ENCODE data around the gene HOXB7. TPM values are rescaled to one million over a fixed set of nuclear protein-coding genes. Genes with fewer than 3 reads are reported as not detected.

The HOXB7 gene
- total RNA-seq, 3 donors from 2014 or later: 10.9 to 29.1 (median 22.4) TPM

- DNase-seq (peak in 2 of 3 donors; percentile 55 to 65), ATAC-seq (no peak)
- Histone ChIP-seq H3K9me3 (no peaks in the 10 kb centered on the region), H3K4me3 (no peak overlapping the region), H3K4me1 (ENCODE audit: low read depth) (peaks cover 36% of the 10 kb centered on the region), H3K36me3 (ENCODE audit: low read depth) (no peaks in the 10 kb centered on the region)
- intact Hi-C loops (cut with DNase I, micrococcal nuclease): no loop called here
- no peak for TF ChIP-seq CTCF (IDR thresholded peaks at IDR 0.05)
Measured at GRCh38 chr17:48613862-48614694, 3.3 kb upstream of the HOXB7 start.

GRCh38 chr17:48612854-48613691 lies 2.3 kb upstream of the HOXB7 start:
- H3K9me3 ChIP-seq: no peaks in the 10 kb centered on the region
- peaks cover 34% of the 10 kb centered on the region for H3K4me1 ChIP-seq (ENCODE audit: low read depth)
- H3K36me3 ChIP-seq (ENCODE audit: low read depth): no peaks in the 10 kb centered on the region
- DNase-seq (peak in 2 of 3 donors; percentile 58 to 72), ATAC-seq (peak; percentile 29)
- H3K4me3 ChIP-seq: peak overlapping the region; percentile 3
- no peak for TF ChIP-seq CTCF (IDR thresholded peaks at IDR 0.05)
- intact Hi-C loops (cut with DNase I, micrococcal nuclease): no loop called here

GRCh38 chr17:48612456-48612853 lies 1.6 kb upstream of the HOXB7 start:
- no peak for ATAC-seq

DNA sequence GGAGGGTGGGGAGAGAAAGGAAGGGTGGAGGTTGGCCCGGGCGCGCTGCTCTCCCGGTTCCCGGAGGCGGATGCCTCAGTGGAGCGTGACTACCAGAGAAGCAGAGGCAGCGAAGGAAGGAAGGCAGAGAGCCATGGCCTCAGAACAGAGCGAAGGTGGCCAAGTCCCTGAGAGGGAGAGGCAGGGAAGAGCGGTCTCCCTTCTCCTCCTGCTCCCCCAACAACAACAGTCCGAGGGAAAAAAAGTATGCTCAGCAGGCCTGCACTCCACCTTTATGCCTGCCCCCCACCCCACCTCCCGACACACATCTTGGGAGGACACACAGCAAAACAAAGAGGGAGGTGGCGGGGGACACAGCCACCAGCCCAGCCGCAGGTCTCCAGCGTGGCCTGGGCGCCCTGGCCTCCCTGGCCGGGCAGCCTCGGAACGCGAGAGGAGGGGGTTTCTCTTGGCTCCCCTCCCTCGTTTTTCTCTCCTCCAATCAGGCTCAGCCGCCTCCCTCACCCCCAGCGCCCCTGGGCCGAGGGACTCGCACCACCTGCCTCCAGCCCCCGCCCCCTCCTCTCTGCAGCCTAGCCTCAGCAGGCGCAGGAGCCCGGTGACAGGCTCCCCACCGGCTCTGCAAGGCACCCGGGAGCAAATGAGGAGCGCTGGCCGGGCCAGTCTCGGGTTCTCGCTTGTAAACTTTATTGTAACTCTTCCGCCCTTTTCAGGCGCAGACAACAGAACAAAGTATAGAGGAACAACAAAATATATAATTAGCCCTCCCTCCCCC lies 1.1 kb upstream of the HOXB7 start:
- DNase-seq (peak; percentile 60 to 77 (median 72)), ATAC-seq (peak; percentile 37)
- Histone ChIP-seq H3K9me3 (no peaks in the 10 kb centered on the region), H3K4me3 (peak overlapping the region; percentile 6), H3K4me1 (ENCODE audit: low read depth) (peaks cover 25% of the 10 kb centered on the region), H3K36me3 (ENCODE audit: low read depth) (no peaks in the 10 kb centered on the region)
- no peak for TF ChIP-seq CTCF (IDR thresholded peaks at IDR 0.05)
- intact Hi-C loops (cut with DNase I, micrococcal nuclease): no loop called here

More at GRCh38 chr17:48612456-48612853, 1.6 kb upstream of the HOXB7 start:
- H3K9me3 ChIP-seq: no peaks in the 10 kb centered on the region
- H3K4me1 ChIP-seq (ENCODE audit: low read depth): peaks cover 31% of the 10 kb centered on the region
- intact Hi-C loops (cut with DNase I, micrococcal nuclease): no loop called here
- no peaks in the 10 kb centered on the region for H3K36me3 ChIP-seq (ENCODE audit: low read depth)
- no peak for TF ChIP-seq CTCF (IDR thresholded peaks at IDR 0.05)
- H3K4me3 ChIP-seq: peak overlapping the region; percentile 6
- peak in 1 of 3 donors; percentile 45 for DNase-seq

GRCh38 chr17:48611213-48611612 lies 396 bp upstream of the HOXB7 start:
- H3K36me3 ChIP-seq (ENCODE audit: low read depth): no peaks in the 10 kb centered on the region
- peak; percentile 22 for ATAC-seq
- H3K9me3 ChIP-seq: no peaks in the 10 kb centered on the region
- H3K4me1 ChIP-seq (ENCODE audit: low read depth): peaks cover 25% of the 10 kb centered on the region
- H3K4me3 ChIP-seq: peak overlapping the region; percentile 38
- intact Hi-C loops (cut with DNase I, micrococcal nuclease): no loop called here
- peak; percentile 48 to 65 (median 51) for DNase-seq
- TF ChIP-seq CTCF (IDR thresholded peaks at IDR 0.05): no peak
